ENCODE results near the gene SLC30A7. TPM values are rescaled to one million over a fixed set of nuclear protein-coding genes. Genes with fewer than 3 reads are reported as not detected.

Gene SLC30A7
- total and polyA plus RNA-seq, 8 donors = 1.5 to 65.7 (median 6.2) TPM

DNA sequence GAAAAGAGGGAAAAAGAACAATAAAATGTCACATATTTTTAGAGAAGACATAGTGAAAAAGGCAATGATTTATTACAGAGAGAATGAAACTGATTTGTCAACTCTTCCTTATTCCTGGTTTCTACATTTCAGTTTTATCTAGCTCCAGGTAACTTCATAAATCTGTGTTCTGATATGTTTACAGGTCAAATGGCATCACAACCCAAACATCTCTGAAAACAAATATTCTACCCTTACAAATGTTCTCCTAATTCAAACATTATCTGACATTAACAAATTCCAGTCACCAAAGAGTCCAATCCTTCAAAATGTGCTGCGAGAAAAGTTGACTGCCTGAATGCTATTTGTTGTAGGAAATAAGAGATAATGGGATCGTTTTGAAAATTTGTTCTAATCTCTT lies 21.5 kb upstream of the SLC30A7 start:
- Histone ChIP-seq H3K27ac (no peak overlapping the region), H3K4me1 (no peaks in the 10 kb centered on the region), H3K36me3 (peaks cover 0 to 22% (median 12%) of the 10 kb centered on the region in 4 donors), H3K4me3 (no peak overlapping the region), H3K27me3 (no peaks in the 10 kb centered on the region), H3K9me3 (no peaks in the 10 kb centered on the region)
- DNase-seq = no peak
- 53 to 66% (median 55%) methylated on average over 2 of the region's 2 CpGs for WGBS, 5 donors
- intact Hi-C loops (cut with DNase I; ENCODE audit: low total_unique reads) = no loop called here
- TF ChIP-seq POLR2A (IDR thresholded peaks at IDR 0.05) (no peak), EP300 (IDR thresholded peaks at IDR 0.05) (no peak), POLR2AphosphoS5 (IDR thresholded peaks at IDR 0.05) (no peak)
- TF ChIP-seq, protein P1, sequence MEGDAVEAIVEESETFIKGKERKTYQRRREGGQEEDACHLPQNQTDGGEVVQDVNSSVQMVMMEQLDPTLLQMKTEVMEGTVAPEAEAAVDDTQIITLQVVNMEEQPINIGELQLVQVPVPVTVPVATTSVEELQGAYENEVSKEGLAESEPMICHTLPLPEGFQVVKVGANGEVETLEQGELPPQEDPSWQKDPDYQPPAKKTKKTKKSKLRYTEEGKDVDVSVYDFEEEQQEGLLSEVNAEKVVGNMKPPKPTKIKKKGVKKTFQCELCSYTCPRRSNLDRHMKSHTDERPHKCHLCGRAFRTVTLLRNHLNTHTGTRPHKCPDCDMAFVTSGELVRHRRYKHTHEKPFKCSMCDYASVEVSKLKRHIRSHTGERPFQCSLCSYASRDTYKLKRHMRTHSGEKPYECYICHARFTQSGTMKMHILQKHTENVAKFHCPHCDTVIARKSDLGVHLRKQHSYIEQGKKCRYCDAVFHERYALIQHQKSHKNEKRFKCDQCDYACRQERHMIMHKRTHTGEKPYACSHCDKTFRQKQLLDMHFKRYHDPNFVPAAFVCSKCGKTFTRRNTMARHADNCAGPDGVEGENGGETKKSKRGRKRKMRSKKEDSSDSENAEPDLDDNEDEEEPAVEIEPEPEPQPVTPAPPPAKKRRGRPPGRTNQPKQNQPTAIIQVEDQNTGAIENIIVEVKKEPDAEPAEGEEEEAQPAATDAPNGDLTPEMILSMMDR (IDR thresholded peaks at IDR 0.05) = no peak

DNA sequence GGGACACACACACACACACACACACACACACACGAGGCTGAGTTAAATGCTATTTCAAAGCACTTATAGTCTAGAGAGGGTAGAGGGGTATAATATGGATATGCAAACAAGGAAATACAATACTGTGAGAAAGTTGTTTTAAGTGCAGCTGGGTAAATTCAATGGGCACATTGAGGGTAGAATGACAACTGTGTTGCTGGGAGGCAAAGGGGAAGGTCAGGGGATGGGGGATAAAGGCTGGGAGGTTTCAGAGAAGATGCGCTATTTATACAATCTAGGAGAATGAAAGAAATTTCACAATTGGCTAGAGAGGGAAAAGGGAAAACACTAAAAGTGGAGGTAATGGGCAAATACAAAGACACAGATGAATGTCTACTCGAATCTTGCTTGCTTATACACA lies 20.7 kb upstream of the SLC30A7 start:
- Histone ChIP-seq H3K27ac (no peak overlapping the region), H3K4me1 (no peaks in the 10 kb centered on the region), H3K4me3 (no peak overlapping the region), H3K9me3 (no peaks in the 10 kb centered on the region), H3K27me3 (no peaks in the 10 kb centered on the region), H3K36me3 (peaks cover 0 to 22% (median 12%) of the 10 kb centered on the region in 4 donors)
- no peak for DNase-seq
- intact Hi-C loops (cut with DNase I; ENCODE audit: low total_unique reads) = no loop called here
- TF ChIP-seq POLR2AphosphoS5 (IDR thresholded peaks at IDR 0.05) (no peak), POLR2A (IDR thresholded peaks at IDR 0.05) (no peak), EP300 (IDR thresholded peaks at IDR 0.05) (no peak)
- TF ChIP-seq, protein P1 (IDR thresholded peaks at IDR 0.05) = no peak
- WGBS, 5 donors = 73 to 91% (median 89%) methylated on average over 3 of the region's 3 CpGs

DNA sequence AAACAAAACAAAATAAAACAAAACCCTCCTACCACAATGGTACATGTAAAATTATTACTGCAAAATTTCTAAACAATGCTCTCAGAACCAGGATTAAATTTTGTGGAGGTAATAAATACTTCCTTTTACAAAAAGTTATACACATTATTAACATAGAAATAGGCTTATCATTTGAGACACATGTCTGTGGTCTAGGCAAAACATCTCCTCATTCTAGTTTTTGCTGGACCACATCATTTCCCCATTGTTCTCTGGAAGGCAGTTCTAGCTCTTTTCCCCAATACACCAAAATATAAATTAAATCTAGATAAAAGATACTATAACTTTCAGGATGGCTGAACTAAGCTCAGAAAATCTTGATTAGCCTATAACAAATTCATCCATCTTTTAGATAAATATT lies 19.6 kb upstream of the SLC30A7 start:
- no peak for DNase-seq
- H3K4me3 ChIP-seq = no peak overlapping the region
- no peak overlapping the region for H3K27ac ChIP-seq
- no peaks in the 10 kb centered on the region for H3K4me1 ChIP-seq
- H3K27me3 ChIP-seq = no peaks in the 10 kb centered on the region
- intact Hi-C loops (cut with DNase I; ENCODE audit: low total_unique reads) = no loop called here
- H3K9me3 ChIP-seq = no peaks in the 10 kb centered on the region
- peaks cover 0 to 22% (median 12%) of the 10 kb centered on the region in 4 donors for H3K36me3 ChIP-seq
- TF ChIP-seq POLR2AphosphoS5 (IDR thresholded peaks at IDR 0.05) = no peak
- TF ChIP-seq, protein P1 (IDR thresholded peaks at IDR 0.05) = no peak
- TF ChIP-seq POLR2A (IDR thresholded peaks at IDR 0.05) = no peak
- no peak for TF ChIP-seq EP300 (IDR thresholded peaks at IDR 0.05)

DNA sequence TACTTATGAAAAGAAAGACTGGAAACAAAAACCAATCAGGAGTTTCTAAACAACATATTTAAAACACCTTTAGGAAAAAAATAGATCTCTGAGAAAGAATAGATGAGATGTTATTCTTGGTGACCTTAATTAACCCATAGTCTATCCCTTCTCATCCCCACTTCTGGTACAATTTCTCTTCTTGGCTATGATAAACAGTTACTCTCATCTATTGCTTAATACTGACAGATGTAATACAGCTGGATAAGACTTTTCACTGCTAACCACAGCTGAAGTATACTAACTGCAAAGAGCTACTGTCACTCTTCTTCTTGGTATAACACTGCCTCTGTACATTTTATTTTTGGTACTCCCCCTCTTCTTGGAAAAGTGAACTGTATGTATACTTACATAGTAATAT lies 16.5 kb upstream of the SLC30A7 start:
- TF ChIP-seq EP300 (IDR thresholded peaks at IDR 0.05) (no peak), POLR2A (IDR thresholded peaks at IDR 0.05) (no peak), POLR2AphosphoS5 (IDR thresholded peaks at IDR 0.05) (no peak)
- TF ChIP-seq, protein P1 (IDR thresholded peaks at IDR 0.05) = no peak
- no peaks in the 10 kb centered on the region for H3K9me3 ChIP-seq
- H3K36me3 ChIP-seq = peaks cover 0 to 22% (median 8%) of the 10 kb centered on the region in 4 donors
- no peak overlapping the region for H3K4me3 ChIP-seq
- intact Hi-C loops (cut with DNase I; ENCODE audit: low total_unique reads) = no loop called here
- H3K27me3 ChIP-seq = no peaks in the 10 kb centered on the region
- no peak overlapping the region for H3K27ac ChIP-seq
- DNase-seq = no peak
- H3K4me1 ChIP-seq = peaks cover 0 to 15% (median 0%) of the 10 kb centered on the region in 4 donors
